HG03103 (cell line): ENCODE data around the gene DHX9.

ENCODE experiments used
- ATAC-seq: cut with Tn5 transposase; IDR thresholded peaks from one replicate; pipeline ENCODE4 v1.9.1; 2021; ENCODE audit warnings: low read depth; ENCODE audit not compliant: unreplicated experiment

The DHX9 gene

GRCh38 chr1:182839209-182840066, at the start of gene DHX9:
DHX9 (plus strand) TSS chr1:182839347; CDS start chr1:182842567, 3,220 bp downstream.
- ATAC-seq, result peak; percentile 78

DNA sequence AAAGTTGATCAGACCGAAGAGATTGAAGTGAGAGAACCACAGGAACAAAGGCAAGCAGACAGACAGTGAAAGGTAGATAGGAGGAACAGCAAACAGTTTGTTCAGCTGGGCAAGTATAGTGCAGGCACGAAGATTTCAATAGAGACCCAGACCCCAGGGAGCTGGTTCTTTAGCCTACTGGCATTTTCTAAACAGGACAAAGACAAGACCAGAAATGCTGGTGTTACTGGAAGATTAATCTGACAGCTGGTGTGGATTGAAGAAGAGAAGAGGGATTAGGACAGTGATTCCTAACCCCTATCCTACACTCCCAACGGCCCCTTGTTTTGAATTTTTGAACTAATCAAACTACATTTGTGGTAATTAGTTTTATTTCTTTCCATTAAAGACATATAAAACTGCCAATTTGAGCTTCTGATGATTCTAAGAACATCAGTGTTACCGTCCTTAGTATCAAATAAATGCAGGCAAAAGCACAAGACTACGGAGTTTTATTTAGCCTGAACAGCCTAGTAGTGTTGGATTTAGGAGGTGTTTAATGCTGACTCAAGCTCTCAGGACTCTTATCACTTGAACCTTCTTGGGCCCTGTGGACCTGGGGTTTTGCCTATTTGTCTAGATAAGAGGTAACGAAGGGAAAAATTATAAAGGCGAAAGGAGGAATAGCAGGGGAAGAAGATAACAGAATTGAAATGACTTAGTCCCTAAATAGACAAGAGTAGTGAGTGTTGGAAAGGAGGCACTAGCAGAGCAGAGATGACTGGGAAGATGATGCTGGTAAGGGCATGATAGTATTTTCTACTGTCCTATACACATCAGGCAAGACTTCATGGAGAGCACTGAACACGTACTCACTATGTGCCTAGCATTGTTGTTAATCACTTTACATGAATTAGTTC, 47.6 kb upstream of the DHX9 start:
- ATAC-seq, result no peak

GRCh38 chr1:182794091-182794490, 45.1 kb upstream of the DHX9 start:
- no peak for ATAC-seq

DNA sequence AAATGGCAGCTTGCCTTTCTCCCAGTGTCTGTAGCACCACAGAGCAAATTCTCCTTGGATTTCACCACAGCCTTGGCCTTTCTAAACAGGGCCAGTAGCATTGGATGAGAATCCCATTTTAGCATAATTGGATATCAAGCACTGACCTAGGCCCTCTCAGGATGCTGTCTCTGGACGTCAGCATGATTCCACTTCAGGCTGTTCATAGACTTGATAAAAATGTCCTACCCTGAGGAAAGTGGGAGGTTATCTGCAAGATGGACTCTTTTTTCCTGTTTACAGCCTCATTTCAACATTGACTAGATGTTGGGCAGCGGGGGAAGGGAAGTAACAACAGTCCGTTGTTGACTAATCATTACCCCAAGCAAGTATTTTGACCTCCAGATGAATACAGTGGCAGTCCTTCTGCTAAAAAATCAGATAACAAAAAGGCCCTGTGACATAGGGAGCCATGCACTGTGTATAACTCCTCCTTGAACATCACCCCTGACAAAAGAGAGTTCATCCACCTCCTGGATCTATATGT, 44.4 kb upstream of the DHX9 start:
- no peak for ATAC-seq

DNA sequence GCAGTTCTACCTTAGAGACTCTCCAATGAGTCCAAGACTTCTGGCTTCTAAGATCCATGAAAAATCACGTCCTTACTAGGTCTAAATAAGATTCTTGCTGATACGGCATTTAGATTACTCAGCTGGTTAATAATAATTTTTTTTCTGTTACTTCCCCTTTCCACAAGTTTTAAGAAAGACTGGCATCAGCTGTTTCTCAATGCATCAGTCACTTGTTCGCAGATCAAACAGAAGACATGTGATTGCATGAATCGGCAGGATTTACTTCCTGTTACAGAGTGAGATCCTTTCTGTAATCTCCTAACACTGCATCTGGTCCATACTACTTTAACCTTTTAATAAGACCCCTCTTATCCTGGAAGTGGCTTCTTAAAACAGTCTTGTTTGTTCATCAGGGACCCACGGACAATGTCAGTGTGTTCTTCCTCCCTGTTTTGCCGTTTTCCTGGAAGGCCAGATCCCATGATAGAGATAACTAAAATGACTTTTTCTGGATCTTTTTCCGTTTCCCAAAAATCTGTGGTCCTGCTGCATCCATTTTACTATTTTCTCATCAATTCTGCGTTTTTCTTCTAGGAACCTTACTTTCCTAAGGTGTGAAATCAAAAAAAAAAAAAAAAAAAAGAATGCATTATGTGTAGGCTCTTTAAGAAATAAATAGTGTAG, 43.5 kb upstream of the DHX9 start:
- ATAC-seq, result no peak

DNA sequence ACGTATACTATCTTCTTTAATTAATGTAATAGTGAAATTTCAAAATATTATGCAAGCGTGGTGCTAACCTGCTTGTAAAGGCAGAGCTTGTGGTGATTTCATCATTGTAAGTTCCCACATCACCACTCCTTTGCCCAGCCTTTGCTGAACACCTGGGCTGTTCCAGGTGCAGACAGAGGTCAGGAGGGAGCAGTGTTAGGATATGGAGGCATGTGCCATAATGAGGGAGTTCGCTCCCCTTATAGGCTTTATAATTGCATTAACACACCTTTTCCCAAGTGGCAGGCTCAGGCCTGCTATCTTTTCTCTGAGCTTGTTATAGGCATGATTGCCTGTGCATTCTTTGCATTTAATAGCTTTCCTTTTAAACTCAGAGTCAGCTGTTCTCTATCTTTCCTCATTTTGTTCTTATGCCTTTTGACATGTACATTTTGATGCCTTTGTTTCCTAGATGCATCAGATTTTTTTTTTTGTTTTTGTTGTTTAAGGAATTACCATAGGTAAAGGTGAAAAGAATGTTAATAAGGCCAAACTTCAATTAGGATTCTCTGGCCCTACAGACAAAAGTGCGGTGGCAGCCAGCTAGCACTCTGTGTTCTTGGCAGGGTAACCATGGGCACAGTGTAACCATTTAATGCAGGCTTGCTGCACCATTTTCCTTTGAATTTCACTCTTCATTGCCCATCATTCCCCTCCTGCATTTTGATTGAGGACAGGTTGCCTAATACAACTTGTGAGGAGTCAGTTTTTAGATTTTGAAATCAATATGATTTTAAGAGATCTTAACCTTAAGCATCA, 36.9 kb upstream of the DHX9 start:
- no peak for ATAC-seq

GRCh38 chr1:182803846-182804245, 35.3 kb upstream of the DHX9 start:
- ATAC-seq, result no peak

- ATAC-seq, result no peak
Measured at GRCh38 chr1:182806015-182806678, 33.0 kb upstream of the DHX9 start.

DNA sequence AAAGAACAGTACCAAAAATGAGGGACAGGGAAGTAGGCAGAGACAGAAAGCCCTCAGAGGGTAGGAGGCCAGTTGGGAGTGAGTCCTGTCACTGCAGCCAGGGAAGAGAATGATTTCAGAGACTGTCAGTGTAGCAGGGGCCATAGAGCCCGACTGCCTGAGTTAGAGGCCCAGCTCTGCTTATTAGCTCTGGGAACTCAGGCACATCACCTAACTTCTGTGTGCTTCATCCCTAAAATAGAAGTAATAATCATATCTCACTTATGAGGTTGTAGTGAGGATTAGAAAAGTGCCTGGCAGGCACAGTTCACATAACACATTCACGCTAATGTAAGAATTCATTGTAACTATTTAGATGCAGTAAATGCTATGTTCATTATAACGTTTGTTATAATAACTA, 31.2 kb upstream of the DHX9 start:
- no peak for ATAC-seq

- ATAC-seq, result no peak
Measured at GRCh38 chr1:182809414-182809957, 29.7 kb upstream of the DHX9 start.

GRCh38 chr1:182811975-182812722, 27.0 kb upstream of the DHX9 start:
- ATAC-seq, result no peak

DNA sequence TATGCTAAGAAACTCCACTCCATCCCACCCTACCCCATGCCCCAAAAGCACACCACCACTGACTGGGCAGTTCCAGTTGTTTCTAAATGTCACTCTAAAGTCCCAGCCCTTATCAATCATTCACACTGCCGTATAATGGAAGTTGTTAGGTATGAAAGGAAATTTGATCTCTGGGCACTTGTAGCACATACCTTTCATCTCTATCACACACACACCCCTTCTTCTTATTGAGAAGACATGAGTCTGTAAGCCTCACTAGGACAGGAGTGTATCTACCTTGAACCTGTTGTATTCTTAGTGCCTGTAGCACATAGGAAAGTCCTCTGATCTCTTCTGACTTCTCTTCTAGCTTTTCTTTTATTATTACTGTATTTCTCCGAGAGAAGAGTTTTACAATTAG, 22.3 kb upstream of the DHX9 start:
- no peak for ATAC-seq

- no peak for ATAC-seq
Measured at GRCh38 chr1:182817802-182818201, 21.3 kb upstream of the DHX9 start.

DNA sequence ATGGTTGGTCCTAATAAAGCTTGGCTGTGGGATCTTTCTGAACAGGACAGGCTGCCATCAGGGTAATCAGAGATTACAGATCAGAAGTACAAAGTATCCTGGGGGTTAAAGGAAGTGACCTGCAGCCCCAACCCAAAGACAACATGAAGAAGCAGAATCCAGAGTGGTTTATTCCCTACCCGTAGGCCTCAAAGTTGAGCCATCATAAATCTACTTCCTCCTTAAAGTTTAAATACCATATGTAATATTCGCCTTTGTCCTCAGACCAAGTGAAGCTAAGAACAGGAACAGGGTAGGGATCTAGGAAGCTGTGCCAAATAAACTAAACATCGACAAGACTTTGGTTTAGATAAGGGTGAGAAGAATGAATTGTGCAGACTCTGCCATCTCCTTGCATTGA, 15.9 kb upstream of the DHX9 start:
- ATAC-seq, result no peak

- ATAC-seq, result no peak
Measured at GRCh38 chr1:182826892-182827291, 12.3 kb upstream of the DHX9 start.

DNA sequence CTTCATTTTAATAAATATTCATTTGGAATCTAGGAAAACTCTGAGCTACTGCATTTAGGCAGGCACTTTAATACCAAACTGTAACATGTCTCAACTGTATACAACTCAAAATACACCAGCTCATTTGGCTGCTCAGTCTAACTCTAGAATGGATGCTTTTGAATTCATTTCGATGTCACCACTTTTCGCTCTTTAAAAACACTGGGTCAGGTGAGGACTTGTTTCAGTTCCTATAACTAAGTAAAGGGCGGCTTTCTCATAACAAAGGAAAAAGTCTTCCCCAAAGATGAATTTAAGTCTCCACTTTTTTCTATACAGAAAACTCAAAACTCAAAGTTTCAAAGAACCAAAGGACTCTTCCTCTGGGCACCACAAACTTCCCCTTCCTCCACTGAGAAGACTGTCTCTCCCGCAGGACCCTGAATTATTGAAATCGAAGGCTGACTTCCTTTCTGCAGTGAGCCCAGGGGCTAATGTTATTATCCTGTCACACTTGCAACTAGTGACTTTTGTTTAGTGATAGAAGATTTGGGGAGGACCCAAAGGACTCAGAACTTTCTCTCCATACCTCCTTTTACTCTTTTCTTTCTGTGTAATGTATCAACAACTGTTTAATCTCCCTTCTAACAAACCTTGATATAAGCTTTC, 9.7 kb upstream of the DHX9 start:
- ATAC-seq, result peak; percentile 55

DNA sequence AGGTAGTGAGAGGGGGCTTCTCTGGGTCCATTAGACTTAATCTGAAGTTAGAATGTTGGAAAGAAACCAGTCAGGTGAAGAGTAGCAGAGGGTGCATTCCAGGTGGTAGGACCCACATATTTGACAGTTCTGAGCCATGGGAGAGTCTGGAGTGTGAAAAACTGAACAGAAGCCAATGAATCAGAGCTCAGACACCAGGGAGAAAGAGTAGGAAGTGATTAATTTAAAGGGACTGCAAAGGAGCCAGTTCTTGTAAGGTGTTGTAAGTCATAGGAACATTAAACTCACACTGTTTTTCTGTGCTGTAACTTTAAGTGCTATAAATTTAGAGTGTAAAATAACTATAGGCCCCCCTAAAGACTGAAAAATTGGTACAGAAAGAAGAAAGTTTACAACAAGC, 5.9 kb upstream of the DHX9 start:
- ATAC-seq, result no peak

DNA sequence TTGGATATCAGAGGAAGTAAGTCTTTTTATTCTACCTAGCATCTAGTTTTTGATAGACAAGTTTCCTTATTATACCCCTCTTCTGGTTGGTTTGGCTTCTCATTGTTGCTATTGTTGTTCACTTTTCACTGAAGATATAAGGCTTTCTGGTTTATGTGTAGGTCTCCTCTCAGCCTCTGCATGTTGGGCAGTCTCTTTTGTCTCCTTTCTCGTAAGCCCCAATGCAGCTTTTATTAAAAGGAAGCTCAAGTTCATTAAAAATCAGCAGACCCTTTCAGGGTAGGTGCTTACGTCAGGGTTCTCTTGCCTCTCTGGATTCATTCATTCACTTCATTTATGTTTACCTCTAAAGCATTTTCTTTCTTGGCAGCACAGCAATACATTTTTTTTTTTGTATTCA, 4.8 kb upstream of the DHX9 start:
- ATAC-seq, result no peak
